ENCODE results near the gene DCAF11. TPM values are rescaled to one million over a fixed set of nuclear protein-coding genes. Genes with fewer than 3 reads are reported as not detected.

Gene DCAF11
- polyA plus RNA-seq, 3 donors: 45.6 to 56.6 (median 48.8) TPM

DNA sequence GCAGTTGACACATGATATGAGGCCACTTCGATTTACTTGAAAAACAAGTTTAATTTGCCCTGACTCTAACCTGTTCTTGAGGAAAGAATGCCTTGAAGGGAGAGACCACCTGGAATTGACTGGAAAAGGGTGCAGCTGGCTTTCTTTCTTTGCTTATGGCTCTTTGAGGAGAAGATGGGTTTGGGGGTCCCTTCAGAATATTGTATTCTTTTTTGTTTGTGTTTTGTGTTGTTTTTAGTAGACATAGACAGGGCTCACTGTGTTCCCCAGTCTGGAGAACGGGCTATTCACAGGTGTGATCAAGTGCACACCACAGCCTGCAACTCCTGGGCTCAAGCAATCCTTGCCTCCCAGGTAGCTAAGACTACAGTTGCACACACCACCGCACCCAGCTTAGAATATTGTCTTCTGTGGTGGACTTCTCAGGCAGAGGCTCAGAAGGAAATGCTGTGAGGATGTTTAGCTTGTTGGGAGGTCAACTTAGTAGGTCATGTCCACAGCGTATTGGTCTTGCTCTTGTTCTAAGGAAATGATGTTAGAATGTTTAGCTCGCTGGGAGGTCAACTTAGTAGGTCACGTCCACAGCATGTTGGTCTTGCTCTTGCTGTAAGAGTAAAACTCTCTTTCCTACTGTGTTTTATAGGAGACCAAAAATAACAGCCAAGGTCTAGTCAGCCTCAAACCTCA is 1.7 kb downstream of the DCAF11 start:
- Mint-ChIP-seq H3K36me3 (peaks cover 41 to 54% of the 10 kb centered on the region in 2 donors), H3K9me3 (peaks cover 0 to 2% (median 0%) of the 10 kb centered on the region in 7 donors), H3K27ac (peak overlapping the region in 5 of 7 donors; percentile 77 to 99 (median 99)), H3K4me3 (peak overlapping the region; percentile 89 to 94), H3K4me1 (peaks cover 18% of the 10 kb centered on the region), H3K27me3 (ENCODE audit: low read depth in 3 of 3) (peaks cover 0 to 6% (median 2%) of the 10 kb centered on the region in 3 donors)
- no peak for DNase-seq
- H2AFZ ChIP-seq (ENCODE audit: insufficient read depth, low read depth, low read length, poor library complexity, severe bottlenecking): no peak overlapping the region
- TF ChIP-seq, protein P1, sequence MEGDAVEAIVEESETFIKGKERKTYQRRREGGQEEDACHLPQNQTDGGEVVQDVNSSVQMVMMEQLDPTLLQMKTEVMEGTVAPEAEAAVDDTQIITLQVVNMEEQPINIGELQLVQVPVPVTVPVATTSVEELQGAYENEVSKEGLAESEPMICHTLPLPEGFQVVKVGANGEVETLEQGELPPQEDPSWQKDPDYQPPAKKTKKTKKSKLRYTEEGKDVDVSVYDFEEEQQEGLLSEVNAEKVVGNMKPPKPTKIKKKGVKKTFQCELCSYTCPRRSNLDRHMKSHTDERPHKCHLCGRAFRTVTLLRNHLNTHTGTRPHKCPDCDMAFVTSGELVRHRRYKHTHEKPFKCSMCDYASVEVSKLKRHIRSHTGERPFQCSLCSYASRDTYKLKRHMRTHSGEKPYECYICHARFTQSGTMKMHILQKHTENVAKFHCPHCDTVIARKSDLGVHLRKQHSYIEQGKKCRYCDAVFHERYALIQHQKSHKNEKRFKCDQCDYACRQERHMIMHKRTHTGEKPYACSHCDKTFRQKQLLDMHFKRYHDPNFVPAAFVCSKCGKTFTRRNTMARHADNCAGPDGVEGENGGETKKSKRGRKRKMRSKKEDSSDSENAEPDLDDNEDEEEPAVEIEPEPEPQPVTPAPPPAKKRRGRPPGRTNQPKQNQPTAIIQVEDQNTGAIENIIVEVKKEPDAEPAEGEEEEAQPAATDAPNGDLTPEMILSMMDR (IDR thresholded peaks at IDR 0.05): no peak
- H3K27me3 ChIP-seq (ENCODE audit: control insufficient read depth in 2 of 2, insufficient read depth in 2 of 2, low read length in 2 of 2): no peaks in the 10 kb centered on the region
- H3K4me2 ChIP-seq (replicated peaks; ENCODE audit: extremely low read depth, low read length, poor library complexity, severe bottlenecking): peak overlapping the region; percentile 94
- peak overlapping the region in 1 of 3 experiments; percentile 87 for H3K4me3 ChIP-seq (replicated peaks in 1 of 3; ENCODE audit: low read depth in 2 of 3, low read length in 3 of 3)
- intact Hi-C loops (cut with micrococcal nuclease): loop anchor here in 1 of 2 donors (10.0 kb wide), 2 partner anchors 179 to 1191 kb away; partner anchors contain the start of genes DHRS1, NOP9 and PRMT5
- H3K36me3 ChIP-seq (replicated peaks in 1 of 2; ENCODE audit: control insufficient read depth in 1 of 2, insufficient read depth in 2 of 2, low read length in 2 of 2): peaks cover 43 to 51% of the 10 kb centered on the region in 2 donors
- peak overlapping the region in 1 of 2 donors; percentile 99 for H3K27ac ChIP-seq (ENCODE audit: low read depth in 1 of 2, low read length in 2 of 2)
- no CpG with 5 or more reads among the region's 6 CpGs for WGBS (ENCODE audit: insufficient coverage)
- no peaks in the 10 kb centered on the region for H4K20me1 ChIP-seq (ENCODE audit: insufficient read depth, low read length)
- H3K79me2 ChIP-seq (ENCODE audit: insufficient read depth, low read length): peaks cover 24% of the 10 kb centered on the region
- no peaks in the 10 kb centered on the region for H3K9me3 ChIP-seq (replicated peaks in 1 of 2; ENCODE audit: control insufficient read depth in 1 of 2, insufficient read depth in 1 of 2, low read length in 2 of 2)
- H3K9ac ChIP-seq (ENCODE audit: insufficient read depth, low read length, poor library complexity, severe bottlenecking): no peak overlapping the region
- H3K4me1 ChIP-seq (ENCODE audit: control insufficient read depth in 1 of 2, insufficient read depth in 2 of 2, low read length in 2 of 2): peaks cover 19 to 27% of the 10 kb centered on the region in 2 donors

DNA sequence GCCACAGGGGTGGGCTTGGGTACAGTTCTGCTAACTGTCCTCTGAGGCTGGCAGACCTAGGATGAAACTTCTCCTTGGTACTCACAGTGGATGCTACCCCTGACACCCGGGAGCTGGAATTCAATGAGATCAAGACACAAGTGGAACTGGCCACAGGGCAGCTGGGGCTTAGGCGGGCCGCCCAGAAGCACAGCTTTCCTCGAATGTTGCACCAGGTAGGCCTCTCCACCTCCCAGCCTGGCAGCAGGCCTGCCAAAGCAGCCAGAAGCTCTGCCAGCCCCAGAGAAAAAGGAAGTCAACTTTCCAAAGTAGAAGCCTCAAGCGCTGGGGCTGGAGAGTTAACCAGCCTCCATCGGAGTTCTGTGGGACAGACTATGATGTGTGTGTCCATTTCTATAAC is 2.6 kb downstream of the DCAF11 start:
- H3K27me3 ChIP-seq (ENCODE audit: control insufficient read depth in 2 of 2, insufficient read depth in 2 of 2, low read length in 2 of 2): no peaks in the 10 kb centered on the region
- peak overlapping the region in 1 of 7 donors; percentile 6 for H3K27ac Mint-ChIP-seq
- TF ChIP-seq, protein P1 (IDR thresholded peaks at IDR 0.05): no peak
- H3K4me3 Mint-ChIP-seq: no peak overlapping the region
- H4K20me1 ChIP-seq (ENCODE audit: insufficient read depth, low read length): no peaks in the 10 kb centered on the region
- H3K9me3 Mint-ChIP-seq: peaks cover 0 to 2% (median 0%) of the 10 kb centered on the region in 7 donors
- peaks cover 18% of the 10 kb centered on the region for H3K4me1 Mint-ChIP-seq
- no peak overlapping the region for H3K9ac ChIP-seq (ENCODE audit: insufficient read depth, low read length, poor library complexity, severe bottlenecking)
- no peaks in the 10 kb centered on the region for H3K9me3 ChIP-seq (replicated peaks in 1 of 2; ENCODE audit: control insufficient read depth in 1 of 2, insufficient read depth in 1 of 2, low read length in 2 of 2)
- H3K36me3 Mint-ChIP-seq: peaks cover 47 to 63% of the 10 kb centered on the region in 2 donors
- H3K27ac ChIP-seq (ENCODE audit: low read depth in 1 of 2, low read length in 2 of 2): no peak overlapping the region
- no peak overlapping the region for H3K4me2 ChIP-seq (replicated peaks; ENCODE audit: extremely low read depth, low read length, poor library complexity, severe bottlenecking)
- no peak for DNase-seq
- H3K4me3 ChIP-seq (replicated peaks in 1 of 3; ENCODE audit: low read depth in 2 of 3, low read length in 3 of 3): no peak overlapping the region
- intact Hi-C loops (cut with micrococcal nuclease): loop anchor here in 1 of 2 donors (10.0 kb wide), 2 partner anchors 178 to 1192 kb away; partner anchors contain the start of genes DHRS1, NOP9 and PRMT5
- peaks cover 19 to 27% of the 10 kb centered on the region in 2 donors for H3K4me1 ChIP-seq (ENCODE audit: control insufficient read depth in 1 of 2, insufficient read depth in 2 of 2, low read length in 2 of 2)
- no peak overlapping the region for H2AFZ ChIP-seq (ENCODE audit: insufficient read depth, low read depth, low read length, poor library complexity, severe bottlenecking)
- H3K79me2 ChIP-seq (ENCODE audit: insufficient read depth, low read length): peaks cover 24% of the 10 kb centered on the region
- H3K36me3 ChIP-seq (replicated peaks in 1 of 2; ENCODE audit: control insufficient read depth in 1 of 2, insufficient read depth in 2 of 2, low read length in 2 of 2): peaks cover 50 to 60% of the 10 kb centered on the region in 2 donors
- peaks cover 0 to 6% (median 2%) of the 10 kb centered on the region in 3 donors for H3K27me3 Mint-ChIP-seq (ENCODE audit: low read depth in 3 of 3)
- WGBS (ENCODE audit: insufficient coverage): 97% methylated on average over 5 of the region's 6 CpGs
